ENCODE measurements around the gene EFHD2.
A peak's percentile ranks its signal among the peaks of the same experiment; 100 is the strongest.

Gene EFHD2

GRCh38 chr1:15412175-15412800 lies 2.6 kb downstream of the EFHD2 start:
- TF ChIP-seq GATA1 (IDR thresholded peaks at IDR 0.05; ENCODE audit: low read depth, low read length) (no peak), POLR2A (IDR thresholded peaks at IDR 0.05; ENCODE audit: low read length) (no peak)
- DNase-seq, result peak; percentile 11 to 17

GRCh38 chr1:15412843-15413242 lies 3.2 kb downstream of the EFHD2 start:
- TF ChIP-seq POLR2A (IDR thresholded peaks at IDR 0.05; ENCODE audit: low read length) (no peak), GATA1 (IDR thresholded peaks at IDR 0.05; ENCODE audit: low read depth, low read length) (no peak)
- no peak for DNase-seq

GRCh38 chr1:15413563-15414444 lies 4.1 kb downstream of the EFHD2 start:
- TF ChIP-seq GATA1 (IDR thresholded peaks at IDR 0.05; ENCODE audit: low read depth, low read length) (no peak), POLR2A (IDR thresholded peaks at IDR 0.05; ENCODE audit: low read length) (no peak)
- DNase-seq, result no peak

- DNase-seq, result no peak
- TF ChIP-seq GATA1 (IDR thresholded peaks at IDR 0.05; ENCODE audit: low read depth, low read length), result no peak
- no peak for TF ChIP-seq POLR2A (IDR thresholded peaks at IDR 0.05; ENCODE audit: low read length)
Observed at GRCh38 chr1:15414445-15414983, 4.8 kb downstream of the EFHD2 start.

GRCh38 chr1:15417059-15417934 lies 7.6 kb downstream of the EFHD2 start:
- DNase-seq, result no peak
- TF ChIP-seq POLR2A (IDR thresholded peaks at IDR 0.05; ENCODE audit: low read length) (no peak), GATA1 (IDR thresholded peaks at IDR 0.05; ENCODE audit: low read depth, low read length) (no peak)

- no peak for TF ChIP-seq POLR2A (IDR thresholded peaks at IDR 0.05; ENCODE audit: low read length)
- TF ChIP-seq GATA1 (IDR thresholded peaks at IDR 0.05; ENCODE audit: low read depth, low read length), result no peak
- DNase-seq, result no peak
Observed at GRCh38 chr1:15418806-15419515, 9.3 kb downstream of the EFHD2 start.

- TF ChIP-seq POLR2A (IDR thresholded peaks at IDR 0.05; ENCODE audit: low read length), result no peak
- no peak for TF ChIP-seq GATA1 (IDR thresholded peaks at IDR 0.05; ENCODE audit: low read depth, low read length)
- no peak for DNase-seq
Observed at GRCh38 chr1:15420853-15421465, 11.3 kb downstream of the EFHD2 start.

- TF ChIP-seq POLR2A (IDR thresholded peaks at IDR 0.05; ENCODE audit: low read length), result no peak
- TF ChIP-seq GATA1 (IDR thresholded peaks at IDR 0.05; ENCODE audit: low read depth, low read length), result no peak
- no peak for DNase-seq
Observed at GRCh38 chr1:15422871-15423270, 13.2 kb downstream of the EFHD2 start.

GRCh38 chr1:15423355-15424077 lies 13.8 kb downstream of the EFHD2 start:
- no peak for TF ChIP-seq POLR2A (IDR thresholded peaks at IDR 0.05; ENCODE audit: low read length)
- no peak for DNase-seq

GRCh38 chr1:15424146-15424667 lies 14.5 kb downstream of the EFHD2 start:
- peak; percentile 57 to 74 for DNase-seq
- TF ChIP-seq GATA1 (IDR thresholded peaks at IDR 0.05; ENCODE audit: low read depth, low read length) (no peak), POLR2A (IDR thresholded peaks at IDR 0.05; ENCODE audit: low read length) (no peak)

GRCh38 chr1:15424981-15425380 lies 15.3 kb downstream of the EFHD2 start:
- TF ChIP-seq POLR2A (IDR thresholded peaks at IDR 0.05; ENCODE audit: low read length) (no peak), GATA1 (IDR thresholded peaks at IDR 0.05; ENCODE audit: low read depth, low read length) (no peak)
- DNase-seq, result no peak

- DNase-seq, result no peak
- no peak for TF ChIP-seq GATA1 (IDR thresholded peaks at IDR 0.05; ENCODE audit: low read depth, low read length)
- no peak for TF ChIP-seq POLR2A (IDR thresholded peaks at IDR 0.05; ENCODE audit: low read length)
Observed at GRCh38 chr1:15425521-15425920, 15.8 kb downstream of the EFHD2 start.

All from erythroblast (primary cell).